HCT116 (cell line): ENCODE measurements around the gene CTNNA2. TPM values are rescaled to one million over a fixed set of nuclear protein-coding genes. Genes with fewer than 3 reads are reported as not detected.

Experiments used
- ATAC-seq: fragments of 200-7000 bp; cut with Tn5 transposase; 2 replicates; pipeline ENCODE4 v1.9.1; 2020; ENCODE audit warnings: mild to moderate bottlenecking, moderate library complexity
- BruUV-seq: library from RNA; stranded (reverse); fragments of 400-500 nt; replicated peaks from 2 replicates; lab custom pipeline; 2021; lab: Mats Ljungman, UMichigan
- CTCF ChIA-PET: fragments of 300-600 bp; sonication (Branson Sonifier 250); formaldehyde crosslinking; loops from one replicate; lab custom pipeline; 2021; ENCODE audit warnings: antibody characterized with exemption; lab: Charles Lee
- POLR2A ChIA-PET: fragments of 300-600, 350-600 bp; sonication (Branson Sonifier 250); formaldehyde crosslinking; loops from one replicate; lab custom pipeline; 2021; ENCODE audit warnings: antibody characterized with exemption; lab: Charles Lee
- RAD21 ChIA-PET, 2 experiments: fragments of 300-600 bp; sonication (Branson Sonifier 250); formaldehyde crosslinking; loops; one replicate each; lab custom pipeline; 2023; ENCODE audit warnings: low total read pairs in 2 of 2; ENCODE audit not compliant: uncharacterized antibody in 2 of 2, unreplicated experiment in 2 of 2, low non-redundant PET in 1 of 2; lab: Charles Lee
- DNase-seq: peaks from one replicate; pipeline ENCODE4 v3.0.0-alpha.2; 2010; ENCODE audit warnings: low read depth, low spot score
- H2AFZ ChIP-seq: fragments of 200-600 bp; shearing (Covaris generic), sonication (generic); 2 replicates; pipeline ENCODE4 v1.6.1; 2017; ENCODE audit warnings: low read depth, mixed run types, mixed read lengths, antibody characterized with exemption, low read length; ENCODE audit not compliant: poor library complexity, severe bottlenecking
- H3K27ac ChIP-seq: 2 replicates; pipeline ENCODE4 v1.5.1; 2012; ENCODE audit warnings: low read depth, low read length
- H3K27me3 ChIP-seq: fragments of 200-600 bp; sonication (generic); 2 replicates; pipeline ENCODE4 v1.6.1; 2016; ENCODE audit warnings: mixed run types, low read length, mixed read lengths; ENCODE audit not compliant: insufficient read depth
- H3K36me3 ChIP-seq, 2 experiments: fragments of 200-500 bp in 1 of 2; fragments of 200-600 bp in 1 of 2; sonication (Bioruptor generic) in 1 of 2; sonication (generic) in 1 of 2; 2 replicates each; pipeline versions ENCODE4 v1.5.1 to v1.6.1; 2014 to 2016; ENCODE audit warnings: low read length in 2 of 2, inconsistent platforms in 1 of 2, mixed read lengths in 1 of 2, mixed run types in 1 of 2; ENCODE audit not compliant: insufficient read depth in 2 of 2, control insufficient read depth in 1 of 2
- H3K4me1 ChIP-seq, 2 experiments: fragments of 200-600 bp in 1 of 2; sonication (generic) in 1 of 2; 2 replicates each; pipeline versions ENCODE4 v1.5.1 to v1.6.1; 2012 to 2017; ENCODE audit warnings: low read length in 2 of 2, inconsistent platforms in 1 of 2, mild to moderate bottlenecking in 1 of 2, mixed read lengths in 1 of 2, mixed run types in 1 of 2, moderate library complexity in 1 of 2; ENCODE audit not compliant: insufficient read depth in 2 of 2, control insufficient read depth in 1 of 2
- H3K4me2 ChIP-seq: fragments of 200-600 bp; sonication (generic); 2 replicates; pipeline ENCODE4 v1.6.1; 2017; ENCODE audit warnings: mixed run types, low read length, mixed read lengths
- H3K4me3 ChIP-seq, 2 experiments: fragments of 200-600 bp in 1 of 2; sonication (generic) in 1 of 2; replicated peaks in 1 of 2; 2 replicates each; pipeline ENCODE4 v1.5.1; 2011 to 2016; ENCODE audit warnings: low read length in 2 of 2, control low read depth in 1 of 2, low read depth in 1 of 2, mild to moderate bottlenecking in 1 of 2, mixed read lengths in 1 of 2, mixed run types in 1 of 2
- H3K79me2 ChIP-seq: fragments of 200-600 bp; sonication (generic); 2 replicates; pipeline ENCODE4 v1.6.1; 2017; ENCODE audit warnings: mild to moderate bottlenecking, mixed run types, low read length, moderate library complexity, mixed read lengths; ENCODE audit not compliant: insufficient read depth
- H3K9ac ChIP-seq: fragments of 200-600 bp; sonication (generic); 2 replicates; pipeline ENCODE4 v1.6.1; 2016; ENCODE audit warnings: low read length, mixed read lengths
- H3K9me2 ChIP-seq: fragments of 200-600 bp; sonication (generic), shearing (Covaris generic); 2 replicates; pipeline ENCODE4 v1.6.1; 2017; ENCODE audit warnings: mixed run types, mild to moderate bottlenecking, moderate library complexity; ENCODE audit not compliant: insufficient read depth
- H3K9me3 ChIP-seq, 2 experiments: fragments of 200-500 bp in 1 of 2; fragments of 200-600 bp in 1 of 2; sonication (Bioruptor generic) in 1 of 2; sonication (generic) in 1 of 2; 2 replicates each; pipeline ENCODE4 v1.6.1; 2014 to 2017; ENCODE audit warnings: low read length in 2 of 2, mixed read lengths in 2 of 2, inconsistent platforms in 1 of 2, low read depth in 1 of 2, mild to moderate bottlenecking in 1 of 2, mixed run types in 1 of 2, moderate library complexity in 1 of 2; ENCODE audit not compliant: control insufficient read depth in 1 of 2, insufficient read depth in 1 of 2
- H4K20me1 ChIP-seq: fragments of 200-600 bp; sonication (generic), shearing (Covaris generic); 2 replicates; pipeline ENCODE4 v1.6.1; 2017; ENCODE audit warnings: mixed run types, mild to moderate bottlenecking, moderate library complexity; ENCODE audit not compliant: insufficient read depth
- CBX3 ChIP-seq: IDR thresholded peaks from 2 replicates; pipeline ENCODE4 v1.6.1; 2012; ENCODE audit warnings: low read depth
- CEBPB ChIP-seq: IDR thresholded peaks from 2 replicates; pipeline ENCODE4 v1.6.1; 2012; ENCODE audit warnings: low read depth
- CTCF ChIP-seq, 3 experiments: fragments of 200-600 bp in 1 of 3; sonication (generic) in 1 of 3; IDR thresholded peaks in 2 of 3; conservative IDR thresholded peaks in 1 of 3; 2 replicates each; pipeline ENCODE4 v1.5.1; 2012 to 2017; ENCODE audit warnings: low read depth in 2 of 3, low read length in 2 of 3, antibody characterized with exemption in 1 of 3, borderline replicate concordance in 1 of 3, control low read depth in 1 of 3, mild to moderate bottlenecking in 1 of 3, mixed read lengths in 1 of 3, mixed run types in 1 of 3, moderate library complexity in 1 of 3; ENCODE audit not compliant: insufficient read depth in 1 of 3
- ELF1 ChIP-seq: IDR thresholded peaks from 2 replicates; pipeline ENCODE4 v1.6.1; 2012; ENCODE audit warnings: low read depth, borderline replicate concordance
- EZH2 ChIP-seq: fragments of 200-600 bp; sonication (generic); IDR thresholded peaks from 2 replicates; pipeline ENCODE4 v1.6.1; 2017; ENCODE audit warnings: antibody characterized with exemption, mixed run types
- EZH2phosphoT487 ChIP-seq: fragments of 200-600 bp; IDR thresholded peaks from 2 replicates; pipeline ENCODE4 v1.6.1; 2018; ENCODE audit warnings: antibody characterized with exemption, borderline replicate concordance
- JUND ChIP-seq: IDR thresholded peaks from 2 replicates; pipeline ENCODE4 v1.6.1; 2012
- MAX ChIP-seq: IDR thresholded peaks from 2 replicates; pipeline ENCODE4 v1.6.1; 2012
- POLR2A ChIP-seq: IDR thresholded peaks from 2 replicates; pipeline ENCODE4 v1.7.0; 2011; ENCODE audit warnings: borderline replicate concordance; ENCODE audit not compliant: insufficient read depth, insufficient read length; ENCODE audit errors: extremely low read depth
- POLR2AphosphoS5 ChIP-seq: IDR thresholded peaks from 2 replicates; pipeline ENCODE4 v1.6.1; 2011; ENCODE audit warnings: mild to moderate bottlenecking, low read depth, low read length, moderate library complexity
- RAD21 ChIP-seq: IDR thresholded peaks from 2 replicates; pipeline ENCODE4 v1.6.1; 2012; ENCODE audit warnings: low read depth, mild to moderate bottlenecking
- REST ChIP-seq: IDR thresholded peaks from 2 replicates; pipeline ENCODE4 v1.6.1; 2012; ENCODE audit warnings: low read depth
- SP1 ChIP-seq: IDR thresholded peaks from 2 replicates; pipeline ENCODE4 v1.6.1; 2012; ENCODE audit warnings: low read depth
- ZFX ChIP-seq: fragments of 450-650 bp; IDR thresholded peaks from 2 replicates; pipeline ENCODE4 v1.6.1; 2017
- intact Hi-C: fragments of 100-400 bp; cut with micrococcal nuclease; formaldehyde crosslinking; loops from 2 replicates; pipeline ENCODE4 v1.10.0; 2022
- total RNA-seq: library from RNA; stranded (reverse); gene quantifications from one replicate; pipeline ENCODE4 v1.2.1, GENCODE V29; 2021; ENCODE audit not compliant: unreplicated experiment

The CTNNA2 gene
- total RNA-seq, 1 experiment from 2014 or later, result not detected

- BruUV-seq, result no TSS peak
- TF ChIP-seq EZH2, result no peak
- no peak for TF ChIP-seq CEBPB
- no peak for TF ChIP-seq ZFX
- TF ChIP-seq EZH2phosphoT487, result no peak
- no peak for TF ChIP-seq ELF1
- TF ChIP-seq POLR2AphosphoS5, result no peak
- TF ChIP-seq SP1, result no peak
- TF ChIP-seq JUND, result no peak
- no peak for TF ChIP-seq POLR2A
- TF ChIP-seq MAX, result no peak
- no peak for TF ChIP-seq CBX3
- no peak for TF ChIP-seq RAD21
- TF ChIP-seq REST, result no peak
- TF ChIP-seq CTCF (IDR thresholded peaks at IDR 0.05 in 2 of 3, conservative IDR thresholded peaks at IDR 0.05 in 1 of 3; ENCODE audit: borderline replicate concordance in 1 of 3, insufficient read depth in 1 of 3, low read depth in 2 of 3, low read length in 2 of 3), result no peak
- Histone ChIP-seq H3K9me2 (no peaks in the 10 kb centered on the region), H3K4me3 (no peak overlapping the region), H3K27me3 (no peaks in the 10 kb centered on the region), H3K4me2 (no peak overlapping the region), H2AFZ (no peak overlapping the region), H3K4me1 (no peaks in the 10 kb centered on the region), H3K9ac (no peak overlapping the region), H4K20me1 (no peaks in the 10 kb centered on the region), H3K36me3 (no peaks in the 10 kb centered on the region), H3K9me3 (peaks cover 0 to 5% of the 10 kb centered on the region in 2 experiments; a peak in 2 of 4 replicates), H3K27ac (no peak overlapping the region), H3K79me2 (no peaks in the 10 kb centered on the region)
- CTCF ChIA-PET, result no interaction called here
- POLR2A ChIA-PET, result no interaction called here
- no peak for ATAC-seq
- RAD21 ChIA-PET, result no interaction called here
- intact Hi-C loops, result no loop called here
- DNase-seq, result no peak
Observed at GRCh38 chr2:80529466-80530165, 1016.8 kb downstream of the CTNNA2 start.
